Activated T-cell treated with anti-CD3 and anti-CD28 coated beads for 48 hours (primary cell): ENCODE results near the gene CCSER1.
"Not testable (repeated sequence)": the region's sequence is repeated elsewhere in the genome, so short reads cannot be mapped to it uniquely, and the experiment has no call there.

Experiments used
- DNase-seq: peaks from one replicate; pipeline ENCODE4 v3.0.0-alpha.2; 2020; ENCODE audit warnings: low read depth

CCSER1 gene

DNA sequence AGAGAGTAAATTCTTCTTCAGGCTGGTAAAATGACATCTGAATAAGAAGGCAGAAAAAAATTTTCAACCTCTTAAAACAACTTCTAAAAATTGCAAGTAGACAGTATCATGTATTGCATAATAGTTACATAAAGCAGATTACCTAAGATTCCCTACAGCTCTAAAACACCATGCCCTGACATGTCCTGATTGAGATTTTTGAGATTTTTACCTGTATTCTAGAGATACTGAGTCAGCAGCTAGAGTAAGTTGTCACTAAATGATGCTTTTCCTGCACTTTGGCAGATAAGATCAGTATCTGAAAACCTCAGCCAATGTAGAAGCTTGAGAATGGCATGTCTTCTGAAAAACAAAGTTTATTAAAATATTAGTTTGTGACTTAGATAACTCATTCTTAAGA, 713.6 kb downstream of the CCSER1 start:
- DNase-seq: no peak

DNA sequence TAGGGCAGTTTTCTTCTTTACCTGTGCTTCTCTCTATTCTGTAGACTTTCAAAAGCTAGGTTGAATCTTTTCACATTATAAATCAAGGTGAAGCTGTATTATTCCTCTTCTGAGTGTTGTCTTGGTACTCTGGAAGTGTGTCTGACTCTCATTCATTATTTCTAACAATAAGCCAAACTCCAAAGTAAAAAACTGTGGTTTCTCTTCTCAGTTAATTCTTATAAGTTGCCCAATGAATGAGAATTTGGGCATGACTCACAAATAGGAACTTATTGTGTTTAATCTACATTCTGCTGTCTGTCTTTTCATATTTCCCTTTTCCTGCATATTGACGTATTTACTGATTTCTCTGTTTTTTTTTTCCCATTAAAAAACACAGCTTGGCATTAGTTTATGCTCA, 714.5 kb downstream of the CCSER1 start:
- no peak for DNase-seq

DNA sequence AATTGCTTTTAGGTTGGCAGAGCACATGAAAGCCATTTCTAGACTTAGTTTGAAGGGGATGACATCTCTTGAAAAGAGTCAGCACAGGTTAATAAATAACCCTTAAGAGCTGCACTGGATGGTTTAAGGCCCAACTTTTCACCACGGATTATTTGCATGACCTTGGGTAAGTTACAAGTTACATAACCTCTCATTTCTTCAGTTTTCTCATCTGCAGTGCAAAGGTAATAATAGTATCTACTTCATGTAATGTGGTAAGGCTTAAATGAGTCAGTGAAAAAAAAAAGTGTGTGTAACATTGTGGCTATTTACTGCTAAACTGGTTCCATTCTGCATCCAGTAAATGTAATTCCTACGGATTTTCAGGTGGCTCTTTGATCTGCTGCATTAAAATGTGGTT, 715.8 kb downstream of the CCSER1 start:
- no peak for DNase-seq

DNA sequence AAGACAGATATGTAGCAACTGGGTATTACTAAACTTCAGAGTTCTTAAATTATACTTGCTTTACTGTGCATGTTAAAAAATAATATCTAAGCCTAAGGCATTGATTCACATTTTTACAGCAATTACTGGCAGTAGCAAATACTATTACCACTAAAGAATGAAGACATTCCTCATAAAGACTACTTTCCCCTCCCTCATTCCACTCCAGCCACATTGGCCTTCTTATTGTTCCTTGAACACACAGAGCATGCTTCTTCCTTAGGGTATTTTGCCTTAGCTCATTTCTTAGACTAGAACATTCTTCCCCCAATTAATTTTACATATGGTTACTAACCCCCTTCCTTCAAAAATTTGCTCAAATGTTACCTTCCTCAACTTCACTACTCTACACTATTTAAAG, 717.0 kb downstream of the CCSER1 start:
- DNase-seq: no peak

DNA sequence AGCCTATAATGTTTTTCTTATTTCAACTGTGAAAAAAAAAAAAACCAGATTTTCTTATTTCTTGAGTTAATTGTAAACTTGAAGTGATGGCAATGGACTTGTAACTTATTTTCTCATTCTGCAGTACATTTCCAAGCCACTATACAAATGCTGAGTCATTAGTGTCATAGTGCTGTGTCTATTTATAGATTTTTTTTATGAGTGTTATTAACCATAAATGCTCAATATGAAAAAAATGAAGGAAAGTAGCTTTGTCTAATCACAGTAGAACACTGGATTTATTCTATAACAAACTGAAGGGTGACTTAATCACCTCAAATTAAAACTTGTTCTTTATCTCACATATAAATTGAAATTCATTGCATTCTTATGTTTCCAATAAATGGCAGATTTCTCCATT, 718.6 kb downstream of the CCSER1 start:
- DNase-seq: no peak

DNA sequence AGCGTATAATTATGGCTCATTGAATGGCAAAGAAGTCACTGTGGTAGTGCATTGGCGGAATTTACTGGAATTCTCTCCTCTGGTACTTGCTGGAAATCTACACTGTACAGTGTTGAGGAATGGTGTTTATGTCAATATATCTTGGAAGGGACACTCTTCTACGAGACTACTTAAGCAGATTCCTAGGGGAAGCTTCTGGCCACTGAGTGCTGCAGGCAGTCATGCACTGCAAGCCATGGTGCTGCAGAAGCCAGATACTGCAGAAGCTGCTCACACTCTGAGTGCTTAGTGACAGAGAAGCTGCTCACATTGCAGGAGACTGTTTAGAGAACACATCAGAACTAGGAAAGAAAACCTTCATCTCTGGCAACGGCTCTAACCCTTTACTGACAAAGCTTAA, 725.0 kb downstream of the CCSER1 start:
- DNase-seq: no peak

DNA sequence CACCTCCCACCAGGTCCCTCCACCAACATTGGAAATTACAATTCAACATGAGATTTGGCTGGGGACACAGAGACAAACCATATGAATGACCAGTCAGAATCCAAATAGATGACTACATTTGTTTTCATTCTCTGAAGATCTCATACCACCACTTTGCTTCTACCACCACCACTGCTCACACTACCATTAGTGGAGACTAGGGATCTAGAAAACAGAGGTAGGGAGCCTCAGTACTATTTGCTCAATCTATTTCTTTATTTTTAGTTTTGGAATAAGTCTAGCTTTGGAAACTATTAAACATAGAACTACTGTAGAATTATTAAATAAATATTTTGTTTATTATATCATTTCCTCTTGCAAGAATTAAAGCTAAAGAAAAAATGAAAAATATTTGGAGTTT, 727.9 kb downstream of the CCSER1 start:
- no peak for DNase-seq

DNA sequence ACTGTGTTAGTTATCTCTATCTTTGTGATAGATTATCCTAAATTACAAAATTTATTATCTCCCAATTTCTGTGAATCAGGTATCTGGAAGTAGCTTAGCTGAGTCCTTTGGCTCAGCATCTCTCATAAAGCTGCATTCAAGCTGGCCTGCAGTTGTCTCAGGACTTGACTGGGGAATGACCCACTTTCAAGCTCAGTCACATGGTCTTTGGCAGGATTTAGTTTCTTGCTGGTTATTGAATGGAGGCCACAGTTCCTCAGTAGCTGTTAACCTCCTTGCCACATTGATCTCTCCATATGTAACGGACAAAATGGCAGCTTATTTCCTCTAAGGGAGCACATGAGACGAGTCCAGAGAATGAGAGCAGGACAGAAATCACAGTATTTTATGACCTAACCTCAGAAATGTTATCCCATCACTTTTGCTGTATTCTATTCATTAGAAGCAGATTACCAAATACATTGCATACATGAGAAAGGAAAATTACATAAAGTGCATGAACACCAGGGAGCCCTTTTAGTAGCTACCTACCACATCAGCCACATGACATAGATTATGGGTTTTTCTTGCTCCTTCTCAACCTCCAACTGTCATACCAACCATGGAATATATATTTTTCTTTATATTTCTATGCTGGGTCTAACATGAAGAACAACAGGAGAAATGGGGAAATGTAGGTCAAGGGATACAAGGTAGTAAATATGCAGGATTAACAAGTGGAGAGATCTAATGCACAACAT, 730.1 kb downstream of the CCSER1 start:
- DNase-seq: no peak

DNA sequence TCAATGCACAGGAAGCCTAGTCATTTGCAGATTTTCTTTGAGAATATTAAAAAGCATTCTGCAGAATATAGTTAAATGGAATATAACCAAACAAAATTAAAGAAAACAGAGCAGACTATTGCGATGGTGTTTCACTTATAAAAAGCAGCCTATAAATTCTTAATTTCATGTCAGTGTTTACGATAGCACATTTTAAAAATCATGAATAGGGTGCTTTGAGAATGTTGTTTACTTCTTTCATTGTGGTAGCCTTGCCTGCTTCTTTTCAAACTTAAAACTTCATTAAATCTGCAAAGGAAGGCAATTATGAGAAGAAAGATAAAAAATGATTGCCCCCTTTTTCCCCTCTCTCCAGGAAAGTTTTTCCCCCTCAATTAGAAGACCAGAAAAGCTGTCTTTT, 748.6 kb downstream of the CCSER1 start:
- DNase-seq: no peak

DNA sequence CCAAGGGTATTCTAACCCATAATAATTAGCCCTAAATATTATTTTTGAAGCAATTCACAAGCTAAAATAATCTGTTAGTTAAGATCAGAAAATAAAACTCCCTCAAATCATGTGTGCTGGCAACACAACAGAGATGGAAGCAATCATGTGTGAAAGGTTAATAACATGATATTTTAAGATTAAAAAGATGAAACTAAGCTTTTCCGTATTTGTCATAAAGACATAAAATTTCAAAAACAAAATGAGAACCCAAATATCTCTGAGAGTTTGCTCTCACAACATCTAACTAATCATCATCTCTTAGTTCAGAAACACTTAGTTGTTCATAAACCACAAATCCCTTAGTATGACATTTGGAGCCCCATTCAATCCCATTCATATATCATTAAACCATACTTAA, 749.1 kb downstream of the CCSER1 start:
- DNase-seq: no peak

DNA sequence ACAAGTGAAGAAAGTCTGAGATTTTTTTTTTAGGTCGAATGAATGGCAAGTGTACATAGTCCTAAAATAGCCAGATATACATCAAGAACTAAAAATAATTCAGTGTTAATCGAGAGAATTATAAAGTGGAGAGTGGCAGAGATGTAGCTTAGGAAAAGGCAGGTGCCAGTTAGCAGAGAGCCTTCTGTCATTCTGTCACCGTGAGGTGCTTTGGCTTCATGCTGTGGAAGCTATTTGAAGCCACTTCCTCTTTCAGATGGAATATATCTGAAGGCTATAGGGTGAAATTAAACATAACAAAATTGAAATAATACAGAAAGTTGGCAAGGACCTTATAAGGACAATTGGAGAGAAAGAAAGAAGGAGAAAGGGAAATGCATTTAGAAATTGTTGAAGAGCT, 756.3 kb downstream of the CCSER1 start:
- DNase-seq: no peak

DNA sequence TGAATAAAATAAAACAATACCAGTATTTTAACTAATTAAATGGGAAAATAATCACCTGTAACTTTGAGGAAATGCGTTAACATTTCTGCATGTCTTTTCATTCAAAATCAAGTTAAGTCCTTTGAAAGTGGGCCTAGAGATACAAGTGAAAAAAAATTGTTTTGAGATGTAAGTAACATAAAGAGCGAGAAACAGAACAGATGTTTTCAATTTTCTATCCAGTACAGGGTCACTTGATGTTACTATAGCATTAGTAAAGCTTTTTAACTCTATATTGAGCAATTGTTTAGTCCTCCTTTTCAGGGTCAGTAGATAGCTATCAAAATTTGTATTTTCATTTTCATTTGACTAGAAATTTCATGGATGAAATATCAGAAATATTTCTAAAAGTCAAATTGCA, 761.4 kb downstream of the CCSER1 start:
- DNase-seq: no peak

DNA sequence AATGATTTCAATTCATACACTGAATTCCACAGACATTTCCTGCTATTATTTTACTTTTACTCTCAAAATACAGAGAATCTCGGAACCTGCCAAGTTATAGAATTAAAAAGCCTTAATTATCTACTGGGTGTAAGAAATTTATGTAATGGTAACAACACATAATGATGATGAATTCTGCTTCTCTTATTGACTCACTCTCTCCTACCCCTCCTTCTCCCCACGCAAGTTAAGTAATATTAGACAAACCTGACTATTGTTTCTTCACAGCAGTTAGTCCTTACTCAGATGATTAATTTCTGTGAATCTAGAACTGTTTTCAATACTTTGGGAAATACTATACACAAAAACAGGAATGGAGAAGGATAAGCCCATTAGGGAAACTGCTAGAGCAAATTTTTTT, 762.0 kb downstream of the CCSER1 start:
- no peak for DNase-seq

DNA sequence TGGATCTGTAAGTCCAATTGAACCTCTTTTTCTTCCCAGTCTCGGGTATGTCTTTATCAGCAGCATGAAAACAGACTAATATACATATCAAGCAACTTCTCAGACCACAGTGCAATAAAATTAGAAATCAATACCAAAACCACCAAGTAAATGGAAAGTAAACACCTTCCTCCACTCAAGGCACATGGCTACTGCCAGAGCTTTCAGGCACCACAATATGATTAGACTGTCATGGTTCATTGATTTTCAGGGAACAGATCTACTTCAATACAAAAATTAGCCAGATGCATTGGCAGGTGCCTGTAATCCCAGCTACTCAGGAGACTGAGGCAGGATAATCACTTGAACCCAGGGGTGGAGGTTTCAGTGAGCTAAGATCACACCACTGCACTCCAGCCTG, 776.2 kb downstream of the CCSER1 start:
- DNase-seq: not testable (repeated sequence)

DNA sequence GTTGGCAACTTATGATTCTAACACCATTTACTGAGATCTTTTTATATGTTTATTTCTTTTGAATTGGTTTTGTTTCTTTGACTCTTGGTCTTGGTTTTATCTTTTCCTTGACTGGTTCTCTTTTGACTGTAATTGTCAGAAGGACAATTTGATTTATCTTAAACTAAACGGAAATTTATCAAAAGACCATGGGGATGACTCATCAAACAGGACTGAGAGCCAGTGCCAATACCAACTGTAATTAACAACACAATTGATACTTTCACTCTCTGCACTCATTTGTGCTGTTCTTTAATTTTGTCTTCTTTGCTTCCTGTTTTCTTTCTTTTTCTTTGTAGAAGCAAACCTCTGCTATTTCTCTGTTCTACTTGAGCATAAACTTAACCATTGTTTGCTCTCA, 776.8 kb downstream of the CCSER1 start:
- no peak for DNase-seq

DNA sequence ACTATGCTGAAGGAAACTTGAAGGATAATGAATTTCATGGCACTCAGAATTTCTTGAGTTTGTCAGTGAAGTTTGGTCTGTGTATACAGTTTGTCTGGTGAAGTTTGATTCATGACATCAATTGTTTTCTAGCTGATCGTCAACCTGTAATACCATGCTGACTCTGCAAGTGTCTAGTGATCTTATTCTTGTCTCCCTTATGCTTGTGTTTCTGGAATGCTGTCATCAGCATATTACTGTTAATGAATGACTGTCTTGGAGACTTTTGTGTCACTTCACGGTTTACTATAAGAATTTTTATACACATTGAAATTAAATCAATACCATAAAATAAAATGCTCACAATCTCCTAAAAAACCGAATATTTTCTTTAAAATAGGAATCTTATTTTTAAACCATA, 779.0 kb downstream of the CCSER1 start:
- DNase-seq: no peak

DNA sequence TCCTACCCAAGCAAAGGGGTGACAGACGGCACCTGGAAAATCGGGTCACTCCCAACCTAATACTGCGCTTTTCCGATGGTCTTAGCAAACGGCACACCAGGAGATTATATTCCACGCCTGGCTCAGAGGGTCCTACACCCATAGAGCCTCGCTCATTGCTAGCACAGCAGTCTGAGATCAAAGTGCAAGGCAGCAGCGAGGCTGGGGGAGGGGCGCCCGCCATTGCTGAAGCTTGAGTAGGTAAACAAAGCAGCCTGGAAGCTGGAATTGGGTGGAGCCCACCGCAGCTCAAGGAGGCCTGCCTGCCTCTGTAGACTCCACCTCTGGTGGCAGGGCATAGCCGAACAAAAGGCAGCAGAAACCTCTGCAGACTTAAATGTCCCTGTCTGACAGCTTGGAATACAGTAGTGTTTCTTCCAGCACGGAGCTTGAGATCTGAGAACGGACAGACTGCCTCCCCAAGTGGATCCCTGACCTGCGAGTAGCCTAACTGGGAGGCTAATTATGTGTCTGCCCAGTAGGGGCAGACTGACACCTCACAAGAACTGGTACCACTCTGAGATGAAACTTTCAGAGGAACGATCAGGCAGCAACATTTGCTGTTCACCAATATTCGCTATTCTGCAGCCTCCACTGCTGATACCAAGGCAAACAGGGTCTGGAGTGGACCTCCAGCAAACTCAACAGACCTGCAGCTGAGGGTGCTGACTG, 784.7 kb downstream of the CCSER1 start:
- DNase-seq: not testable (repeated sequence)

DNA sequence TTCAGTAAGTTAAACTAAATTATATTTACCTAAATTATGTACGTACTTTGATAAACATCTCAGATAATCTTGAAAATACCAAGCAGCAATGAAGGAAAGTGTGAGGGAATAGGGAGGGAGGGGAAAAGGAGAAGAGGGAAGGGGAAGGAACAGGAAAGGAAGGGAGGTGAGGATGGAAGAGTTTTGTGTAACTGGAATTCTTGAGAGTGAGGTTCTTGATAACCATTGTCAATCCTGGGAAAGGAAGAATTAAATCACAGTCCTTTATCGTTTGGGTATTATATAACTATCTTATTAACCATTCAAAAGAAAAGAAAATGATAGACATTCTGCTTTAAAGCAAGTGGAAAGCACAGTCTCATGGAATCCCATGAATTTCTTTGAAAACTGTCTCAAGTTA, 795.0 kb downstream of the CCSER1 start:
- no peak for DNase-seq

DNA sequence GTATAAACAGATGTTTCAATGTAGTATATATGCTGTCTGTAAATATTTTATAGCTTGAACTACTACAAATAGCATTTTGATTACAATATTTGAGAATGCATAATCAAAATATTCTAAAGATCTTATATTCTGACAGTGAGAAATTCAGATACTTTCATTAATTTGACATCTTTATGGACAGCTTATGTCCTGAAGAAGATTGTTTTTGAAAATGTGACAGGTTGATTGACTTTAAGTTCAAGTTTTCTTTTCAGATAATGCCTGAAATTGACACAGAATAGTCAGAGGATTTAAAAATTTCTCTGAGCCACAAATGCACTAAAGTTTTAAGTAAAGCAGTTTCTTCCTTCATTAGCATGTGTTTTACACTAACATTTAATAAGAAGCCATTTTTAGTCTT, 799.8 kb downstream of the CCSER1 start:
- no peak for DNase-seq

DNA sequence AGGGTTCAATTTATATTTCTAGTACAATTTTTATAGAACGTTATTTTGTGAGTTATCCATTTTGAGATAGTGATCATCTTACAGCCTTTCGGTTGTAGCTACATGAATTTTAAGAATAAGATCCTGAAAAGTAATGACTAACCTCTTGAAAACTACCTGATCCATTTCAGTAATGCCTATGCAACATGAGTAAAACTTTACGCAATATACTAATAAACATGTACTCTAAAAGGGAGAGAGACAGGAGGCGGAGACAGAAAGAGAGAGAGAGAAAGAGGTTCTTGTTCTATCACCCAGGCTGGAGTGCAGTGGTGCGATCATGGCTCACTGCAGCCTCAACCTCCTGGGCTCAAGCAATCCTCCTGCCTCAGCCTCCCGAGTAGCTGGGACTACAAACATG, 816.1 kb downstream of the CCSER1 start:
- no peak for DNase-seq

DNA sequence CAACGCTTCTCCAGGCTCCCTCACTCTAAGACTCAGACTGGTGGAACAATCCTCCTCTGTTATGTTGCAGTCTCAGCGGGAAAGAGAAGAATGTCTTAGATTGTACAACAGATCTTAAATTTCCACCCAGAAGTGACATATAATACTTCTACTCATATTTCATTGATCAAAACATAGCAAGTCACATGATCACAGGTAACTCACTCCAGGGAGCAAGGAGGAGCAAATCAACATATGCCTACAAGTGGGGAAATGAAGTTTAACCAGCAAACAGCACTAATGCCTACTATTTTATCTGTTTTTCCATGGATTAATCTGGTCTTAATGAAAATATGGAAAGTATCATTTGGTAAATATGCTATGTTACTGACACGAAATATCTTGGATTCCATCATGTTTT, 819.8 kb downstream of the CCSER1 start:
- no peak for DNase-seq

DNA sequence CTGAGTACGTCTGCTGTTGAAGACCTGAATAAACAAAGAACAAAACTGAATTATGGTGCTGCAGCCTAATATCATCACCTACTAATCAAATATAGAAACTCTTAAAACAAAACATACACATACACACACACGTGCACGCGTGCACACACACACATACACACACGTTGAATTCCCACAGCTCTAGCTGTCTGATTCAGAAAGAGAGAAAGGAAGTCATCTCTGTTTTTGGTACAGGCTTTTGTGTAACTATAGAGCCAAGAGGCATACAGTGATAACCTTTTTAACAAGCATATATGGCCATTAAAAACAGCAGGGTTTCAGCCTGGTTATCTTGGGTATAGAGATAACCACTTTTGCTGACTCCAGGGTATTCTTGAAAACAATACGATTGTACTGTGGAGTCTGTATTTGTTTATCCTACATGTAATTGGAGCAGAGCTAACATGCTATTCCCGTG, 823.2 kb downstream of the CCSER1 start:
- no peak for DNase-seq

DNA sequence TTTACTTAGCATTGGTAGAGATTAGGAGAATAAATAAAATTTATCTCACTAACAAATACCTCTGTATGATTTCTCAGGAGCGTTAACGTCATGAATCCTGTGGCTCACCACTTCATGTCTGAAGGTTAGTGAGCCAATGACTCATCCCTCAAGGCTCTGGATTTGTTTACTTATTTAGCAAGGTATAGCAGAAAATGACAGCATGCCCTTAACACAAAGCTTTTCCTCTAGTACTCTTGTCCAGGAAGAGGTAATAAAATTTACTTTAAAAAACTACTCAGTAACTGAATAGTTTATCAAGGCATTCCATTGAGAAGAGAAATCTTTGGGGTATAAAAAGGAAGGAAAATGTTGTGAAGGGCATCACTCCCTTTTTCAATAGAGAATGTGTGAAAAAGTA, 823.8 kb downstream of the CCSER1 start:
- no peak for DNase-seq
